ENCODE data around the gene ITGAE.
"Not testable (repeated sequence)": the region's sequence is repeated elsewhere in the genome, so short reads cannot be mapped to it uniquely, and the experiment has no call there.

ITGAE gene

GRCh38 chr17:3794557-3795389 is 6.2 kb downstream of the ITGAE start:
- DNase-seq (ENCODE audit: low read depth), result no peak

- not testable (repeated sequence) for DNase-seq (ENCODE audit: low read depth)
These were observed 6.8 kb downstream of the ITGAE start for GRCh38 chr17:3794152-3794551.

- not testable (repeated sequence) for DNase-seq (ENCODE audit: low read depth)
These were observed 7.7 kb downstream of the ITGAE start for GRCh38 chr17:3793258-3793657.

- no peak for DNase-seq (ENCODE audit: low read depth)
These were observed 8.5 kb downstream of the ITGAE start for GRCh38 chr17:3792481-3792880.

- DNase-seq (ENCODE audit: low read depth), result no peak
These were observed 12.8 kb downstream of the ITGAE start for GRCh38 chr17:3788200-3788599.

GRCh38 chr17:3785323-3785722 is 15.7 kb downstream of the ITGAE start:
- not testable (repeated sequence) for DNase-seq (ENCODE audit: low read depth)

- no peak for DNase-seq (ENCODE audit: low read depth)
These were observed 18.2 kb downstream of the ITGAE start for GRCh38 chr17:3782751-3783150.

GRCh38 chr17:3780986-3781385 is 20.0 kb downstream of the ITGAE start:
- DNase-seq (ENCODE audit: low read depth), result no peak

GRCh38 chr17:3777366-3778120 is 23.4 kb downstream of the ITGAE start:
- DNase-seq (ENCODE audit: low read depth), result no peak

GRCh38 chr17:3773966-3774365 is 27.0 kb downstream of the ITGAE start:
- no peak for DNase-seq (ENCODE audit: low read depth)

- no peak for DNase-seq (ENCODE audit: low read depth)
These were observed 27.5 kb downstream of the ITGAE start for GRCh38 chr17:3773511-3773910.

- no peak for DNase-seq (ENCODE audit: low read depth)
These were observed 28.2 kb downstream of the ITGAE start for GRCh38 chr17:3772764-3773163.

- DNase-seq (ENCODE audit: low read depth), result no peak
These were observed 29.8 kb downstream of the ITGAE start for GRCh38 chr17:3771140-3771539.

- no peak for DNase-seq (ENCODE audit: low read depth)
These were observed 30.5 kb downstream of the ITGAE start for GRCh38 chr17:3770466-3770865.

GRCh38 chr17:3768769-3769168 is 32.2 kb downstream of the ITGAE start:
- DNase-seq (ENCODE audit: low read depth), result no peak

GRCh38 chr17:3768341-3768740 is 32.6 kb downstream of the ITGAE start:
- no peak for DNase-seq (ENCODE audit: low read depth)

- DNase-seq (ENCODE audit: low read depth), result no peak
These were observed 34.2 kb downstream of the ITGAE start for GRCh38 chr17:3766779-3767178.

GRCh38 chr17:3765981-3766380 is 35.0 kb downstream of the ITGAE start:
- no peak for DNase-seq (ENCODE audit: low read depth)

GRCh38 chr17:3763777-3764170 is 37.2 kb downstream of the ITGAE start:
- no peak for DNase-seq (ENCODE audit: low read depth)

- no peak for DNase-seq (ENCODE audit: low read depth)
These were observed 37.8 kb downstream of the ITGAE start for GRCh38 chr17:3762922-3763776.

GRCh38 chr17:3761918-3762380 is 39.0 kb downstream of the ITGAE start:
- DNase-seq (ENCODE audit: low read depth), result no peak
